ENCODE measurements around the gene PRKG1.
"Not testable (repeated sequence)": the region's sequence is repeated elsewhere in the genome, so short reads cannot be mapped to it uniquely, and the experiment has no call there.

The PRKG1 gene

GRCh38 chr10:51231754-51232153, 157.5 kb downstream of the PRKG1 start:
- no peak for DNase-seq

GRCh38 chr10:51233337-51234100, 159.2 kb downstream of the PRKG1 start:
- no peak for DNase-seq

GRCh38 chr10:51235865-51236264, 161.6 kb downstream of the PRKG1 start:
- no peak for DNase-seq

DNA sequence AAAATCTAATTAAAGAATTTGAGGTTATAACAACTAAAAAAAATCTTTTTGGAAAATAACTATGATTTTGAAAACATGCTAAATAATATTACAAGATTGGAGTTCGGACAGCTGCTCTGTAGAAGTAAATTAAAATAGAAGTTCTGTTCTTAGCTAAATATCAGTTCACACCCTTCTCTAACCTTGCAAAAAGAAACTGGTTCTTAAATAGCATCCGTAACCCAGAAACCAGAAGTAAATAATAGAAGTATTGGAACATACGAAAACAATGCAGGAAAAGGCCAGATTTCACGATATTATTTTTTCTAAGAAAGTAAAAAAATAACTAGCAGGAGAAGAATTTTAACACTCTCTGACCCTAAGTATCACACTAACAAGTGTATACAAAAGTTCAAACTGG, 164.7 kb downstream of the PRKG1 start:
- no peak for DNase-seq

GRCh38 chr10:51241461-51241860, 167.2 kb downstream of the PRKG1 start:
- DNase-seq: no peak

- no peak for DNase-seq
Measured at GRCh38 chr10:51242393-51242792, 168.1 kb downstream of the PRKG1 start.

DNA sequence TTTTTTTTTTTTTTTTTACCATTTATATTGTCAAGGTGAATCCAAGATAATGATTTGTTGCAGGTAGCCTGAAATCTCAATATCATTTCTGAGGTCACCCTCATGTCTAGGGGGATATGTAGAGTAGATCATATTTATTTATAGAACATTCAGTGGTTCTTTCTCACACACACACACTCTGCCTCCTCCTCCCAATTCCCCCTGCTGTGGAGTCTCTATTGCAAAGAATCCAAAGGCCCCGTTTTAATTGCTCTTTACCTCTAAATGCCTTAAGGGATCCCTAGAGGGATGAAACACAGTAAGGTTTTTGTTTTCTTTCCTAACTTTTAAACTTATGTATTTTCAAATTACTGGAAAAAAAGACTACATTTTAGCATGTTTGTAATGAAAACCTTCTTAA, 170.0 kb downstream of the PRKG1 start:
- DNase-seq: no peak

GRCh38 chr10:51244748-51245490, 170.6 kb downstream of the PRKG1 start:
- no peak for DNase-seq

- no peak for DNase-seq
Measured at GRCh38 chr10:51246156-51246555, 171.9 kb downstream of the PRKG1 start.

DNA sequence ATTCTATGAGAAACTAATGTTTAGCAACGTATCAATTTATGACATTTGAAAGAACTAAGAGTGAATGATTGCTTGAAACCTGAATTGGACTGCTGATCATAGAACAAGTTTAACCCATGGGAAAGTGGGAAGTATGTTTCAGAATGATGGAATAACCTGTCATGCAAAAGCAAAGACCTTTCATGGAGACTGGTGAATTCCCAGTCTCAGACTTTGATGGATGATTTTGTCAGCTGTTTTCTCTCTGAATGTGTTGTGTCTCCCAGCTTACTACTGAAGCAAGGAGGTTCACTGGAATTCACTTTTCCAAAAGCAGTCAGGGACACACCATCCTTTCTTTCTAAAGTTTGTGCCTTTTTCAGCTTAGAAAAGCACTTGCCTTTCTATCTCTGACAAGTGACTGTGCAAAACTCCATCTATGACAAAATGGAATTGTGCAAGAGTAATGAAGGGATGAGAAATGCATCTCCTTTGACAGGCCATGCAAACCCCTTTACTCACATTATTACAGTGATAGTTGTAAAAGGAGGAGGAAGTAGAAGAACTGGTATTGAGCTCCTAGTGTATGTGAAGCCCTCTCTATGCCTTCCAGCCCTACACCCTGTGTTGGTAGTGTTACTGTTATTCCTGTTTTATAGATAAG, 176.1 kb downstream of the PRKG1 start:
- DNase-seq: no peak

DNA sequence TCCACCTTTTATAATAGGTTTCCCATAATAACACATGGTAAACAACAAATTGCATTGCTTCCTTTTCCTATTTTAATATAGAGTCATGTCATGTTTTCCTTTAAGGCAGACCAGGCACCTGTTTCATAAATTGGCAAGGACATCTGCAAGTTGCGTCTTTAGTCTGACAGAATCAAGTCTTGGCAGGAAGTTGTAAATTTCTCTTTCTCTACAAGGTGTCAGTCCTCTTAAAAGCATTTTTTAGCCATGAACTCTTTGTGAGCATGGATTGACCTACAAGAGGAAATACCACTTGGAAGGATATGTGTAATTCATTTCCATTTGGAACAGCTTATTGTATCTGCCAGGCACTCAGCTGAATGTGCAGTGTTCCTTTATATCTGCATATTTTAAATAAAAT, 176.8 kb downstream of the PRKG1 start:
- DNase-seq: no peak

GRCh38 chr10:51255381-51255780, 181.1 kb downstream of the PRKG1 start:
- DNase-seq: no peak

- no peak for DNase-seq
Measured at GRCh38 chr10:51257511-51258248, 183.4 kb downstream of the PRKG1 start.

- DNase-seq: no peak
Measured at GRCh38 chr10:51260376-51260775, 186.1 kb downstream of the PRKG1 start.

DNA sequence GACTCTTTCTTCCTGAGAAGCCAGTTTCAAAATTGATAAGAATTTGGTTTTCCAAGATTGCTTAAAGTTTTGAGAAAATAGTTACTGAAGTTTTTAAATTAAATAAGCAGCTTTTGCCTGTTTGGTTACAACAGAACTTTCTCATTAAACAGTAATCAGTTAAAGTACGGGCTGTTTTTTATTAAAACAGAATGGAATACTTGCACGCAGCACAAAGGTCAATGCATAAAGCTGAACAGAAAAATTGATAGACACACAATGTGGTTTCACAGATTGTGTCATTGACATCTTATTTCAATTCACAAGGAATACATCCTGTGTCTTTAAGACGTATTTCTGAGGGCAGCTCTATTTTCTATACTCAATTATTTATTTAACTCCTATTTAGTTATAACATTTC, 192.2 kb downstream of the PRKG1 start:
- no peak for DNase-seq

- DNase-seq: not testable (repeated sequence)
Measured at GRCh38 chr10:51267980-51268570, 193.8 kb downstream of the PRKG1 start.

DNA sequence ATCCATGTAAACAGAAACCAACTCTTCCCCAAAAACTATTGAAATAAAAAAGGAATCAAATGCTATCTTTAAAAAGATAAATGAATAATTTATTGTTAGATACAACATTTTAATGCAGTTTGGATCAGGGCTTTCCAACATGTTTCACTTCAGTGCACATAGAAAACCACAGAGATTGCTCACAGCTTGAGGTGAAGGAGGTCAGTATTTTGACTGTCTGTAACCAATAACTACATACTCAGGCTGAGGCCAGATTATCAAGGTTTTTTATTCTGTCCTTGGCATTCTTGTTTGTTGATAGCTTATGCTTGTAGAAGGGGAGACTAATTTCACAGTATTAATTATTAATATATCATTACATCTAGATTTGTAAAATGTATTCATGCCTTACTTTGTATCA, 195.5 kb downstream of the PRKG1 start:
- no peak for DNase-seq

- no peak for DNase-seq
Measured at GRCh38 chr10:51270936-51271530, 196.7 kb downstream of the PRKG1 start.

DNA sequence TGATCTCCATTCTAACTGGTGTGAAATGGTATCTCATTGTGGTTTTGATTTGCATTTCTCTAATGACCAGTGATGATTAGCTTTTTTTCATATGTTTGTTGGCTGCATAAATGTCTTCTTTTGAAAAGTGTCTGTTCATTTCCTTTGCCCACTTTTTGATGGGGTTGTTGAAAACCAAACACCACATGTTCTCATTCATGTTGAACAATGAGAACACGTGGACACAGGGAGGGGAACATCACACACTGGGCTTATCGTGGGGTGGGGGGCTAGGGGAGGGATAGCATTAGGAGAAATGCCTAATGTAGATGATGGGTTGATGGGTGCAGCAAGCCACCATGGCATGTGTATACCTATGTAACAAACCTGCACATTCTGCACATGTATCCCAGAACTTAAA, 197.8 kb downstream of the PRKG1 start:
- not testable (repeated sequence) for DNase-seq

DNA sequence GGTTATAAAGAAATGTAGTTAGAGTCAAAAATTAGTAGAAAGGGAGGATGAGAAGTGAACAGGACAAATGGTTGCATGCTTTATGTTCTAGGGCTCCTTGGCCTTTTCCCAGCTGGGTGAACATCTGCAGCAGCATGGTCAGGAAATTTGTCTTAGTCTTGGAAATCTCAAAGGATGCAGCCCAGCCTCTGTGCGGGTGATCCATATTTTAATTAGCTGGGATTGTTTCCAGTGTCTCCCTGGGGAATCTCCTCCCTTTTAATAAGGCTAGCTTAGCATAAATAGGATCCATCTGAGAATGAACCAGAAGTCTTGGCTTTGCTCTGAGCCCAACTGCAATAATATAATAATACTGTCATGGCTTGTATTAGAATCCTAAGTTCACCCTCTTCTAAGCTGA, 198.3 kb downstream of the PRKG1 start:
- no peak for DNase-seq

DNA sequence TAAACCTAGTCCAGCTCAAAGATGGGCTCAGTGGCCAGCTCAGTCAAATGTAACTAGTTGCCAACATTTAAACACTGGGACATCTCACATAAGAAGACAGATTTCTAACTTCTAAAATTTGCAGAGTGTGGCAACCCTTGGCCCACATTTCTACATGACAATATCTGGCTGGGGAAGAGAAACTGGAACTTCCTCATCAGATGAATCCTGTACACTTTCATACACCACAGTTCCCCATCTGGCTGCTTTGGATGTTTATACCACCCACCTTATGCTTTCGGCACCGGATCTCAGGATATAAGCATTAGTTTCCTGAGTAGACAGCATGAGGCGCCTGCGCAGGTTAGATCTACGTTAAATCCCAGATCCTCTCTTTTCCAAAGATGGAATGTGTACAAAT, 199.3 kb downstream of the PRKG1 start:
- no peak for DNase-seq

DNA sequence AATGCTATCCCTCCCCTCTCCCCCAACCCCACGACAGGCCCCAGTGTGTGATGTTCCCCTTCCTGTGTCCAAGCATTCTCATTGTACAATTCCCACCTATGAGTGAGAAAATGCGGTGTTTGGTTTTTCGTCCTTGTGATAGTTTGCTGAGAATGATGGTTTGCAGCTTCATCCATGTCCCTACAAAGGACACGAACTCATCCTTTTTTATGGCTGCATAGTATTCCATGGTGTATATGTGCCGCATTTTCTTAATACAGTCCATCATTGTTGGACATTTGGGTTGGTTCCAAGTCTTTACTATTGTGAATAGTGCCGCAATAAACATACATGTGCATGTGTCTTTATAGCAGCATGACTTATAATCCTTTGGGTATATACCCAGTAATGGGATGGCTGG, 201.8 kb downstream of the PRKG1 start:
- DNase-seq: not testable (repeated sequence)

Data from DMS79 treated with DMSO at 0.1 percent for 48 hours (cell line).